Measurements from ENCODE around the gene TSPAN11. TPM values are rescaled to one million over a fixed set of nuclear protein-coding genes. Genes with fewer than 3 reads are reported as not detected.

TSPAN11 gene
- total and polyA plus RNA-seq, 4 donors: 1.4 to 12.1 (median 3.9) TPM

GRCh38 chr12:30942486-30942885 is 15.9 kb downstream of the TSPAN11 start:
- no peak for TF ChIP-seq CTCF (IDR thresholded peaks at IDR 0.05; ENCODE audit: control extremely low read depth, extremely low read depth)
- Histone ChIP-seq H3K4me3 (no peak overlapping the region), H3K36me3 (ENCODE audit: control insufficient read depth in 4 of 4, insufficient read depth in 4 of 4, low read length in 4 of 4) (no peaks in the 10 kb centered on the region), H3K4me1 (ENCODE audit: control insufficient read depth in 5 of 5, insufficient read depth in 5 of 5, low read length in 5 of 5) (peaks cover 0 to 3% (median 0%) of the 10 kb centered on the region in 5 donors), H3K9ac (ENCODE audit: insufficient read depth in 1 of 2, low read length in 2 of 2) (no peak overlapping the region), H3K27ac (ENCODE audit: low read depth in 1 of 2, low read length in 1 of 2) (no peak overlapping the region), H3K27me3 (ENCODE audit: control insufficient read depth in 3 of 3, insufficient read depth in 3 of 3, low read length in 2 of 3) (no peaks in the 10 kb centered on the region), H3K9me3 (ENCODE audit: control insufficient read depth in 4 of 4, insufficient read depth in 3 of 4, low read length in 3 of 4) (no peaks in the 10 kb centered on the region)
- DNase-seq (no peak), ATAC-seq (ENCODE audit: insufficient read depth, low FRiP score) (no peak)
- 76 to 79% methylated on average over 1 of the region's 1 CpG for WGBS, 2 donors

- Histone ChIP-seq H3K27ac (ENCODE audit: low read depth in 1 of 2, low read length in 1 of 2) (no peak overlapping the region), H3K9me3 (ENCODE audit: control insufficient read depth in 4 of 4, insufficient read depth in 3 of 4, low read length in 3 of 4) (no peaks in the 10 kb centered on the region), H3K36me3 (ENCODE audit: control insufficient read depth in 4 of 4, insufficient read depth in 4 of 4, low read length in 4 of 4) (no peaks in the 10 kb centered on the region), H3K4me1 (ENCODE audit: control insufficient read depth in 5 of 5, insufficient read depth in 5 of 5, low read length in 5 of 5) (peaks cover 0 to 3% (median 0%) of the 10 kb centered on the region in 5 donors), H3K9ac (ENCODE audit: insufficient read depth in 1 of 2, low read length in 2 of 2) (no peak overlapping the region), H3K27me3 (ENCODE audit: control insufficient read depth in 3 of 3, insufficient read depth in 3 of 3, low read length in 2 of 3) (no peaks in the 10 kb centered on the region), H3K4me3 (no peak overlapping the region)
- ATAC-seq (ENCODE audit: insufficient read depth, low FRiP score) (no peak), DNase-seq (no peak)
- no peak for TF ChIP-seq CTCF (IDR thresholded peaks at IDR 0.05; ENCODE audit: control extremely low read depth, extremely low read depth)
- WGBS, 2 donors: 81% methylated on average over 7 of the region's 7 CpGs
These were observed 16.4 kb downstream of the TSPAN11 start for GRCh38 chr12:30942936-30943335.

DNA sequence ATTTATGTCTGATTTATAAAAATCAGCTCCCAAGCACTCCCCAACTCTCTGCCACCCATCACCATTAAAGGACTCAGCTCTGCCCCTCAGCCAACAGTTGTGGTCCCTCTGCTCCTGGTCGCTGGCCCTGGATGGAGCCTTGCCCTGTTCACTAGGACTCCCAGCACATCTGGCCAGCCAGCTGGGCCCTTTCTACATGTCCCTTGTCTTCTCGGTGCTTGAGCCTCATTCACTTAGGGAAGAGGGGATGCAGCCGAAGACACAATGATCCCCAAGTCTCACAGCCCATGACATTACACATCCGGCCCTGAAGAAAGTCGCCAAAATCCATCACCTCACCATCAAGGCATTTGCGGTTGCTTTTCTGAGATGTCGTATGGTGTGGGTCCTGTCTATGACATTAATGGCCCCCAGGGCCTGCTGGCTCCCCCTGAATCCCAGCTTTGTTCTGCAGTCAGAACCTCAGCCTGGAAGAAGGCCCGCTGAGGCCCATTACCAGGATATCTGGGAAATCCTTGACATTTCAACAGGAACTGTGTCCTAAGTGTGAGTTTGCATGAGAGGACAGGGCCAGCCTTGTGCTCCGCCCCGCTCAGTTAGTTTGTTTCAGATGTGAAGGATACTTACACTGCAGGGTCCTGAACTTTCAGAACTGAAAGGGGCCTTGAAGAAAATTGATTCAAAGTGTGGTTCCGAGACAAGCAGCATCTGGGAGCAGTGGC is 19.1 kb downstream of the TSPAN11 start:
- TF ChIP-seq CTCF (IDR thresholded peaks at IDR 0.05; ENCODE audit: control extremely low read depth, extremely low read depth): no peak
- 91 to 94% methylated on average over 11 of the region's 11 CpGs for WGBS, 2 donors
- Histone ChIP-seq H3K9me3 (ENCODE audit: control insufficient read depth in 4 of 4, insufficient read depth in 3 of 4, low read length in 3 of 4) (no peaks in the 10 kb centered on the region), H3K4me3 (no peak overlapping the region), H3K4me1 (ENCODE audit: control insufficient read depth in 5 of 5, insufficient read depth in 5 of 5, low read length in 5 of 5) (peaks cover 0 to 3% (median 0%) of the 10 kb centered on the region in 5 donors), H3K9ac (ENCODE audit: insufficient read depth in 1 of 2, low read length in 2 of 2) (no peak overlapping the region), H3K27me3 (ENCODE audit: control insufficient read depth in 3 of 3, insufficient read depth in 3 of 3, low read length in 2 of 3) (no peaks in the 10 kb centered on the region), H3K27ac (ENCODE audit: low read depth in 1 of 2, low read length in 1 of 2) (no peak overlapping the region), H3K36me3 (ENCODE audit: control insufficient read depth in 4 of 4, insufficient read depth in 4 of 4, low read length in 4 of 4) (no peaks in the 10 kb centered on the region)
- ATAC-seq (ENCODE audit: insufficient read depth, low FRiP score) (no peak), DNase-seq (no peak)

DNA sequence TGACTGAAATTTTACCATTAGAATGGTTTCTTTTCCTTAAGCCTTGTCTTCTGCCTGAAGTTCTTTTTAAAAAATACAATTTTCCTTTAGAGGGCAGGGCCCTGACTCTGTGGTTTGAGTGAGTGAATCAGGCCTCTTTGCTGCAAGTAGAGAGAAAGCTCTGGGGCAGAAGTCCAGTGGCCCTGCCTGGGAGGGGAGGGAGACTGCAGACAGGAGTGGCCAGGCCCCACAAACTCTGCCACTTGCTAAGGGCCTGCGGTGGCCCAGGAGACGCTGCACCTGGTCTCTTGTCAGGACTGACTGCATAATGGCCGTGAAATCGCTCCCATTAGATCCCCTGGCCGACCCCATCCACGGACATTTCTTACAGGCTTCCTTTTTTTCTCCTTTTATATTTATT is 25.5 kb downstream of the TSPAN11 start:
- H3K9me3 ChIP-seq (ENCODE audit: control insufficient read depth in 4 of 4, insufficient read depth in 3 of 4, low read length in 3 of 4): no peaks in the 10 kb centered on the region
- DNase-seq (no peak), ATAC-seq (ENCODE audit: insufficient read depth, low FRiP score) (no peak)
- H3K36me3 ChIP-seq (ENCODE audit: control insufficient read depth in 4 of 4, insufficient read depth in 4 of 4, low read length in 4 of 4): no peaks in the 10 kb centered on the region
- no peak for TF ChIP-seq CTCF (IDR thresholded peaks at IDR 0.05; ENCODE audit: control extremely low read depth, extremely low read depth)
- no peak overlapping the region for H3K27ac ChIP-seq (ENCODE audit: low read depth in 1 of 2, low read length in 1 of 2)
- H3K4me1 ChIP-seq (ENCODE audit: control insufficient read depth in 5 of 5, insufficient read depth in 5 of 5, low read length in 5 of 5): peaks cover 0 to 8% (median 0%) of the 10 kb centered on the region in 5 donors
- no peak overlapping the region for H3K9ac ChIP-seq (ENCODE audit: insufficient read depth in 1 of 2, low read length in 2 of 2)
- 73 to 90% methylated on average over 6 of the region's 6 CpGs for WGBS, 2 donors
- H3K27me3 ChIP-seq (ENCODE audit: control insufficient read depth in 3 of 3, insufficient read depth in 3 of 3, low read length in 2 of 3): no peaks in the 10 kb centered on the region
- H3K4me3 ChIP-seq: no peak overlapping the region

Data from lung (tissue), 12 donors.